GM12801 (cell line): Measurements from ENCODE around the gene UFL1.

Experiments
- TF ChIP-seq, protein P1 (sequence below): IDR thresholded peaks from one replicate; pipeline ENCODE4 v1.5.1; 2011; ENCODE audit warnings: control low read depth; ENCODE audit not compliant: insufficient read length; ENCODE audit errors: extremely low read depth

Gene UFL1

DNA sequence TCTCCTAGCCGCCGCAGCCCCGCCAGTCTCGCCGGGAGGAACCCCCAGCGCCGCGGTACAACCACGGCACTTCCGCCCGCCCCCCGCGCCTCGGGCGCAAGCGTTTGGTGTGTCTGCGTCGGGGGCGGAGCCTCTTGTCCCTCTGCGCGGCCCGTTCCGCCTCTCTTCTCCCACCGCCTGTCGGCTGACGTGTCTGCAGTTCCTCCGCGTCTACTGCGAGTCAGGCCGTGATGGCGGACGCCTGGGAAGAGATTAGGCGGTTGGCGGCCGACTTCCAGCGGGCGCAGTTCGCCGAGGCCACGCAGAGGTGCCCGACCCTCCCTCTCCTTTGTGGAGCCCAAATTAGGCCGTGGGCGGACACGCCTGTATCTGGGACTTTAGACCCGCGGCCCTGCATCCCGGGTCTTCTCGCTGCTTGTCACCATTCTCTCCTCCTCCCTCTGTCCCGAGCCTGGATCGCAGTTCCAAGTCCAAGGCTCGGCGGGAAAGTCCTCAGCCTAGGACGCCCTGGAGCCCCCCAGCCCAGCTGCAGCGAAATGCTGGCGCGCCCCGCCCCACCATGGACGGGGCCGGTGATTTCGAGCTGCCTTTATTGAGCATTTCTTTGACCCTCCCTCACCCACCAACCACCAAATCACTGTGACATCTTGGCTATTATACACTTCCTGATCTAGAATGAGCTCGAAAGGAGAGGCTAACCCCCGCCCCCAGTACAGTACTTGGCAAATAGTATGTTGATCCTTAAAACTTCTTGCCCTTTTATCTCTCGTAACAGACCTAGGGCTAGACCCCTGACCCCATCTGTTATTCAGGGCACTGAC, at the start of gene UFL1:
Gene UFL1, plus strand, starts transcription at position 163 of the 821 bp plus-strand sequence. Its CDS starts 68 bp downstream, at position 231.
- TF ChIP-seq, protein P1, sequence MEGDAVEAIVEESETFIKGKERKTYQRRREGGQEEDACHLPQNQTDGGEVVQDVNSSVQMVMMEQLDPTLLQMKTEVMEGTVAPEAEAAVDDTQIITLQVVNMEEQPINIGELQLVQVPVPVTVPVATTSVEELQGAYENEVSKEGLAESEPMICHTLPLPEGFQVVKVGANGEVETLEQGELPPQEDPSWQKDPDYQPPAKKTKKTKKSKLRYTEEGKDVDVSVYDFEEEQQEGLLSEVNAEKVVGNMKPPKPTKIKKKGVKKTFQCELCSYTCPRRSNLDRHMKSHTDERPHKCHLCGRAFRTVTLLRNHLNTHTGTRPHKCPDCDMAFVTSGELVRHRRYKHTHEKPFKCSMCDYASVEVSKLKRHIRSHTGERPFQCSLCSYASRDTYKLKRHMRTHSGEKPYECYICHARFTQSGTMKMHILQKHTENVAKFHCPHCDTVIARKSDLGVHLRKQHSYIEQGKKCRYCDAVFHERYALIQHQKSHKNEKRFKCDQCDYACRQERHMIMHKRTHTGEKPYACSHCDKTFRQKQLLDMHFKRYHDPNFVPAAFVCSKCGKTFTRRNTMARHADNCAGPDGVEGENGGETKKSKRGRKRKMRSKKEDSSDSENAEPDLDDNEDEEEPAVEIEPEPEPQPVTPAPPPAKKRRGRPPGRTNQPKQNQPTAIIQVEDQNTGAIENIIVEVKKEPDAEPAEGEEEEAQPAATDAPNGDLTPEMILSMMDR, result no peak

DNA sequence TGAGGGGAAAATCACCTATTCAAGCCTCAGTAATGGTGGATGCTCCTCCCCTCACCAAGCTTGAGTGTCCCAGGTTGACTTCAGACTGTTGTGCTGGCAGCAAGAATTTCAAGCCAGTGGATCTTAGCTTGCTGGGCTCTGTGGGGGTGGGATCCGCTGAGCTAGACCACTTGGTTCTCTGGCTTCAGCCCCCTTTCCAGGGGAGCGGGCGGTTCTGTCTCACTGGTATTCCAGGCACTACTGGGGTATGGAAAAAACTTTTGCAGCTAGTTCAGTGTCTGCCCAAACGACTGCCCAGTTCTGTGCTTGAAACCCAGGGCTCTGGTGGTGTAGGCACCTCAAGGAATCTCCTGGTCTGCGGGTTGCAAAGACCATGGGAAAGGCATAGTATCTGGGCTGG, 42.9 kb upstream of the UFL1 start:
- TF ChIP-seq, protein P1, result no peak

DNA sequence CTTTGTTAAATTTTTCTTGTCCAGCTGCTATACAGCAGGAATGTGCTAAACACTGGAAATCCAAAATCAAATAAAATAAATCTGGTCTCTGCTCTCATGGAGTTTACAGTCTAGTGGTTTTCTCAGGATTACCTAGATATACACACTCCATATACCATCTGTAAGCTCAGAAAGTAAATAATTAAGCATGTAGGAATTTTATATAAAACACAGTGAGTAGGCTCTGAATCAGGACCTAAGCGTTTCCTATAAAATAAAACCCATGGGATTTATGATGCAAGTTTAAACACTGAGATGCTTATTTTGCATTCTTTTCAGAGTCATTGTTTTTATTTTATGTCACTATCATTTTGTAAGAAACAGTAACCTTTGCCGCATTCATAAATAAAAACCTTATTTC, 29.7 kb upstream of the UFL1 start:
- TF ChIP-seq, protein P1, result no peak

DNA sequence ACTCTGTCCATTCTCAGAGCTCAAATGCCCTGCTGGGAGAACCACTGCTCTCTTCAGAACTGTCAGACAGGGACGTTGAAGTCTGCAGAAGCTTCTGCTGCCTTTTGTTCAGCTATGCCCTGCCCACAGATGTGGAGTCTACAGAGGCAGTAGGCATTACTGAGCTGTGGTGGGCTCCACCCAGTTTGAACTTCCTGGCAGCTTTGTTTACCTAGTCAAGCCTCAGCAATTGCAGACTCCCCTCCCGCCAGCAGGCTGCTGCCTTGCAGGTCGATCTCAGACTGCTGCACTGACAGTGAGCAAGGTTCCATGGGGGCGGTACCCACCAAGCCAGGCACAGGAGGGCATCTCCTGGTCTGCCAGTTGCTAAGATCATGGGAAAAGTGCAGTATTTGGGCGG, 21.8 kb upstream of the UFL1 start:
- TF ChIP-seq, protein P1, result no peak

DNA sequence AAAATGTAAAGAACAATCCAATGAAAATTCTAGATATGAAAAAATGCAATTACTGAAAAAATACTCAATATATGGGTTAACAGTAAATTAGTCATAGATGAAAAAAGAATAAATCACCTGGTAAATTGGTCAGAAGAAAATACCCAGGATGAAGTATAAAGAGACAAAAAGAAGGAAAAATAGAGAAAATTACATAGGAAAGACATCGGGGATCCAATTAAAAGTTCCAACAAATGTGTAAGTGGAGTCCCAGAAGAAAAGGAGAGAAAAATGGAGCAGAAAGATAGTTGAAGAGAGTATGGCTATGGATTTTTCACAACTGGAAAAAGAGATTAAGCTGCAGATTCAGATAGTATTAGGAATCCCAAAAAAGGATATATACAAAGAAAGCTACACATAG, 18.7 kb upstream of the UFL1 start:
- TF ChIP-seq, protein P1, result no peak

DNA sequence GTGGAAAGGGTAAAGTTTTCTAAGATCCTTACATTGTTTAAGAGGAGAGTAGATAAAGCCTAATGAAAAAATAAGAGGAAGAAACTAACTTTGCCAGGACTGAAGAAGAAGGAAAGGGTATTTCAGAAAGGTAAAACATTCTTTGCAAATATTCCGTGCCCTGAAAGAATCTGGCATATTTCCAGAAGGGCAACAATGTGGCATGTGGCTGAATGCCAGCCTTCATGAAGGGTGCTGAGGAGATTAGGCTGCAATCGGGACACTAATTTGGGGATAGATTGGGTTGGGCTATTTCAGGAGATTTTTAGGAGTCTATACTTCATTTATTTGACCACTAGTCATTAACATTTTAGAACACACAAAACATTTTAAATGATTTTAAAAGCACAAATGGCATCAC, 16.2 kb upstream of the UFL1 start:
- TF ChIP-seq, protein P1, result no peak

DNA sequence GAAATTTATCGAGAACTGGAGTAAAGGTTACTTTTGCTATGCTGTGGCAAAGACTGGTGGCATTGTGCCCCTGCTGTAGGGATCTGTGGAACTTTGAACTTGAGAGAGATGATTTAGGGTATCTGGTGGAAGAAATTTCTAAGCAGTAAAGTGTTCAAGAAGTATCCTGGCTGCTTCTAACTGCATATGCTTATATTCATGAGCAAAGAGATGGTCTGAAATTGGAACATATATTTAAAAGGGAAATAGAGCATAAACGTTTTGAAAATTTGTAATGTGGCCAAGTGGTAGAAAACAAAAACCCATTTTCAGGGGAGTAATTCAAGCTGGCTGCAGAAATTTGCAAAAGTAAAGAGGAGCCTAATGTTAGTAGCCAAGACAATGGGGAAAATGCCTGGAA, 12.3 kb upstream of the UFL1 start:
- TF ChIP-seq, protein P1, result no peak
